NCI-H187 (cell line): ENCODE measurements around the gene THADA.
A peak's percentile ranks its signal among the peaks of the same experiment; 100 is the strongest.

Source experiments
- DNase-seq, 2 experiments: peaks; one replicate each; lab custom pipeline; 2025; lab: John Stamatoyannopoulos, UW

Gene THADA

DNA sequence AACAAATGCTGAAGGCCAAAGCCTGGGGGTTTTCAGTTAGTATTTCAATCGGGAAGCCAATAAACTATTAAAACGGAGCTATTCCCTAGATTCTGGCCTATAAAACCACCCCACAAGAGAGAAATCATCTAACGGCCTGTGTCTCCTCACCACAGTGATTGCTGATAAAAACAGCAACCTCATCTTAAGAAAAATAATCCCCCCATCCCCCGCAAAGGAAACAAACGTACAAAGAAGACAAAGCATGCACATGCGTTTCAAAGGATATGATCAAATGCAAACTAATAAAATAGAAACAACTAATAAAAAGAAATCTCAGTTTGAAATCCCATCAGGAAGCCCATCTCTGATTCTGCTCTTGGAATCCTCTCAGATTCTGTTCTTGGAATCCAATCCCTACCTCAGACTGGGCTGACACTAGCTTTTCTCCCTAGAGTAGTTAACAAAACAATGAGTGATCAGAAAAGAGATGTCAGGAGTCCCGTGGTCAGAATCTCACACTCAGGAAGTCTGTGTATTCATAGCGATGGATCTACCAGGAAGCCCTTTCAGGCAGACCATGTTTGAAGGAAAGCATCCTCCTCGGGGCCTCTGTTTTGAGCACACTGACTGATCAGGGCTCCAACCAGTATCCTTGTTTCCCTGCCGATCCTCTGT lies 150.7 kb downstream of the THADA start:
- no peak for DNase-seq

DNA sequence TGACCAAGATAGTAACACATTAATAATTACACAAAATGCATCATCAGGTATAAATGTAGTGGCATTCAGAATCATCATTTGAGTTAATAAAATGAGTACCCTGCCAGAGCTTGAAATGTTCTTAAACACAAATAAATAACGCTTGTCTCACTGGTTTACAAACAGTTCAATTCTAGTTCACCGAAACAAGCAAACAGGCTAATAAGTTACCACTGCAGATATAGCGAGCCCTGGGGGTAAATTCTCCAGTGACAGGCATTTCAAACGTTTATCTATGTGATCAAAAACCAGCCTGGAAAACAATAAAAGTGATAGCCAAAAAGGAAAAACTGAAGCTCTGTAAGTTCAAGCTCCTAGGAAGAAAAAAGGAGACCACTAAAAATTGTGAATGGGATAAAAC lies 152.6 kb downstream of the THADA start:
- DNase-seq: no peak

DNA sequence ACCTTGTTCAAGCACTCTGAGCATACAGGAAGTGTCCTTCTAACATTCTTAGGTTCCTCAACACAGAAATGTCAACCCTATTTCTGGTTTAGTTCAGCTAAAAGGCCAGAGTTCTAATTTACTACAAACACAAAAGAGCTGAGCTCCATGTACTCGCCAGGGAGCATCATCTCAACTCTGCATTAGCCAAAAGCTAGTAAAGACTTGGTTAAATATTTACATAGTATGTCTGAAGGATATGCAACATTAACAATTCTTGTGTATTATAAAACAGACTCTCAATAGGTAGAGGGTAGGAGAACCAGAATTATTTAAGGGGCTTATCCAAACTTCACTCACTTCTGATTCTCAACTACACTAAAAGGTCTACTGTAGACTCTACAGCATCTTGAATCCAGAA lies 154.6 kb downstream of the THADA start:
- no peak for DNase-seq

DNA sequence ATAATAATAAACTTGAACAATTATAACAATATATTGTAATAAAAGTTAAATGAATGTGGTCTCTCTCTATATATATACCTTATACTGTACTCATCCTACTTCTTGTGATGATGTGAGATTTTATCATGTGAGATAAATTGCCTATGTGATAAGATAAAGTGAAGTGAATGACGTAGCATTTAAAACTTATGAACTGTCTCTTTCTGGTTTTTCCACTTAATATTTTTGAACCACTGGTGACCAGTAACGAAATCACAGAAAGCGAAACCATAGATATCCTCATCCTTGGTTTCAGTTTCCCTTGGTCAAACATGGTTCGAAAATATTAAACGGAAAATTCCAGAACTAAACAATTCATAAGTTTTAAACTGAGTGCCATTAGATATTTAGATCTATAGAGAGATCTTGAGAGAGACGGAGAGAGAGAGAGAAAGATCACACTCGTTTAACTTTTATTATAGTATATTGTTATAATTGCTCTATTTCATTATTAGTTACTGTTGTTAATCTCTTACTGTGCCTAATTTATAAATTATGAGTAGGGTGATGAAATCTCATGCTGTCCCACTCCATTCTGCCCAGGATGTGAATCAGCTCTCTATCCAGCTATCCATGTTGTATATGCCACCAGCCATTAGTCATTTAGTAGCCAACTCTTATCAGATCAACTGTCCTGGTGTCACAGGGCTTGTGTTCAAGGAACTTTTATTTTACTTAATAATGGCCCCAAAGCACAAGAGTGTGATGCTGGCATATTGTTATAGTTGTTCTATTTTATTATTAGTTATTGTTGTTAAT lies 156.8 kb downstream of the THADA start:
- DNase-seq: no peak

DNA sequence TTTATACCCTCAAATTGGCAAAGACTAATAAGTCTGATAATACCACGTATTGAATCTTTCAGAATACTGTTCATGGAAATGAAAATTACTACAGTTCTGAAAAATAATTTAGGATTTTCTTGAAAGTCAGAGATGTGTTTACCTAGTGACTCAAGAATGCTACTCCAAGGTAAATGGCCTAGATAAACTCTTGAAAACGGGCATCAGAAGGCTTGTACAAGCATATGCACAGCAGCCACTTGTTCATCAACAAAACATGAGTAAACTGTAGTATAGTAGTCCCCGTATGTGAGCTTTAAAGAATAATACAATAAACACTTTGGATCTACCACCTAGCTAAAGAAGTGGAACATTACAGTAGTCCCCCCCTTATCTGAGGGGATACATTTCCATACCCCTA lies 157.5 kb downstream of the THADA start:
- no peak for DNase-seq

DNA sequence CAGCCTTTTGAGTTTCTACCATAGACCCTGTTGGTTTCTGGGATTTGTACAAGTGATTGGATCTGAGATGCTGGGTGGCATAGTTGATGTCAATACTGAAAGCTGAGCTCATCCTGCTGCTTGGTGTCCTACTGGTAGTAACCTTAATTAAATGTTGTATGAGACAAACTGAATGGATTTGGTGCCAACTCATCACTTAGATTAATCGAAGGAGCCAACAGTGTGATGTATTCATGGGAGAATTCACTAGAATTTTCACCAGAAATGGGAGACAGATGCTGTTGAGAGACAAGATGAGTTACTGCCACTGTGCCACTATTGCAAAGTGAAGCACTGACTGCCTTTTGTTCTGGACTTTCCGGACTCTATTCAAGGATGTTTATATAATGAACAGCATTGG lies 158.5 kb downstream of the THADA start:
- no peak for DNase-seq

DNA sequence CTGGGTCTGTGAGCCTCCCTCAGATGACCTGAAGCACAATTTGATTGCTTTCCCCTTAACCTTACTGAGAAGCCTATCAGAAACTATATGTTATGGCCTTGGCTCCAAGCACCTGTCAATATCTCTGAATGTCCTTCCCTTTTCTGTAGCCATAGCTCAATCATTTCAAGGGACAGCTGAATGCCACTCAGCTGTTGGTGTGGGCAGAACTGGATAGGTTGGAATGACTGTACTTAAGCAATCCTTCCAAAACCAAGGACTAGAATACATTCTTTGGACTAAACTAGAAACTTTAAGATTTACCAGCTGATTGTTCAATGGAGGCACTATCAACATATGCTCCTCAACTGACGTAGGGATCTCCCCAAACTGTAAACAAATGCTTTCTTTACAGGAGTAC lies 159.4 kb downstream of the THADA start:
- no peak for DNase-seq

DNA sequence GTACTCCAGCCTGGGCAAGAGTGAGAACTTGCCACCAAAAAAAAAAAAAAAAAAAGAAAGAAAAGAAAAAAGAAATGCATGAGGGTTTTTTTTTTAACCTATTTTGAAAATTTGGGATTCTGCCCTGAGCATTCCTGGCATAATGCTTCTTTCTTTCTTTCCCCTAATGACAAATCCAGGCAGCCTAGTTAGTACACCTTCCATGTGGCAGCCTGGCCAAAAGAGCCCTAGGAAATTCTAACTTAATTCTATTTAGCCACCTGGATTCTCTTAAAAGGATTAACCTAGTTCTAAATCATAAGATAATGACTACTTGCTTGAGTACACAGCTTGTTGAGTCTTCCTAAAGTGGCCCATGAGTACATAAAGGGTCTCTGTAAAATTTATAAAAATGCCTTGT lies 160.1 kb downstream of the THADA start:
- DNase-seq: peak in 1 of 2 experiments; percentile 3

DNA sequence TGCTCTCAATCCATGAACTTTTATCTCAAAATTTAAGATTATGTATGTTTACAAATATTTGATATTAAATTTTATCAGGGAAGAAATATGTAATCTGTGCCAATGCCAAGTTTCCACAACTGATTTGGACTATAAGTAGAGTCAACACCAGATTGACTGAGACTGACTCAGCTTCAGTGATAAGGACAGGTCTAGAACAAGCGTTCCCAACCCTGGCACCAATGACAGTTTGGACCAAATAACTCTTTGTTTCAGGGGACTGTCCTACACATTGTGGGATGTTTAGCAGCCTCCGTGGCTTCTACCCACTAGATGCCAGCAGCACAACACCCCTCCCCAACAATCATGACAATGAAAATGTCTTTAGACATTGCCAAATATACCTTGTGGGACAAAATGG lies 165.3 kb downstream of the THADA start:
- DNase-seq: no peak

DNA sequence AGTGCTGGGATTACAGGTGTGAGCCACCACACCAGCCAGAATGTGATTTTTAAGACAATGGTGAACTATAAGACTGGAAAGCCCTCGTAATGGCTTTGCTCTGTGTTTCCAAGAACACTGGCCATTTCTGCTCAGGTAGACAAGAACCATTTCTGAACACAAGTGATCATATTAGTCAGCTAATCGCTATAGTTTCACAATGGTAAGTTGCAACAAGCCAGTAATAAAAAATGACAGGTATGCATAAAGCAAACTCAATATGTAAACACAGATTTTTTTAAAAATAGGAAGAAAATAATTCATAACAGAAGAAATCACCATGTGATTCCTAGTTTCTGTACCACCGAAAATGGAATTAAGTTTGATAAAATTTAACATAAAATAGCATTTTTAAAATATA lies 166.5 kb downstream of the THADA start:
- no peak for DNase-seq

DNA sequence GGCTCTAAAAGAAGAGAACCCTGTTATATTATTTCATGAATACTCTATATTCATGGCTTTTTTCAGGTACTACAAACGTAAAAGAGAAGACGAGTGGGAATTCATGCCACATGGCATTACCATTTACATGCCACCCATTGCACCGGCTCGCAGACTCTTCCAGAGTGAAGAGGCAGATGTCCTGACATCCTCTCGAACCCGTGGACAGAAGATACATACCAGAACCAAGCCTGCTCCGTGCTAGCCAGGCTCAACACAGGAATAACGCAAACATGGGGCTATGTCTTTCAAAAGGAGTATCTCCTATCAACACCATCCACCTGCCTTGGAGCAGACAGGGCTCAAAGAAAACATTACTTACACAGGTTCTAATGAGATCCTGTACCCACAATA lies 168.8 kb downstream of the THADA start:
- DNase-seq: no peak

DNA sequence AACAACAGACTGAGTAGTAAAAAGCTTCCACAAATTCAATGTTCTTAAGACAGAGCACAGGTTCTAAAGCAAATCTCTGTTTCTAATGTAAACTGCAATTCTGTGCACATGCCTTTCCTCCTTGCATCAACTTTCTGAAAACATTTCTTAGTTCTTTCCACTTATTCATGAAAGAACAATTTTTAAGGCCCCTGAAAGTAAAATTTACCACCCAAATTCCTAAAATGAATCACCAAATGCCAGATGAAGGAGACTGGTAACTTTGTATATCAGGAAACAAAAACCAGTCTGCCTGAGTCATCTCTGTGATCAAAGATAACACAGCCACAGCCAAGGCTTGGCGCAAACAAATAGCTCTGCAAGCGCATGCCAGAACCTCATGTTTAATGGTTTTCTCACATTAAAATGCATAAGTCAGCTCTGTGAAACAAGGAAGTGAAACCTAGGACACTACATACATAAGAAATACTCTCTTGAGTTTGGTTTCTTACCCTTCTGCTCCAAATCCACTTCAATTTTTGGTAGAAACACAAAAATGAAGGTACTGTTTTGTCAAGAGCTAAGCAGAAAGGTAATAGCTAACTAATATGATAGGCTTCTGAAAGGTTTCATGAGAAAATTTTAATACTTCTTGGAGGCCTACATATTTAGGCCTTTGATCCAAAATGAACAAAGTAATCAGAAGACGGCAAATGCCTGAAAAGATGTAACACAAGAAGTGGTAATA lies 169.4 kb downstream of the THADA start:
- no peak for DNase-seq

DNA sequence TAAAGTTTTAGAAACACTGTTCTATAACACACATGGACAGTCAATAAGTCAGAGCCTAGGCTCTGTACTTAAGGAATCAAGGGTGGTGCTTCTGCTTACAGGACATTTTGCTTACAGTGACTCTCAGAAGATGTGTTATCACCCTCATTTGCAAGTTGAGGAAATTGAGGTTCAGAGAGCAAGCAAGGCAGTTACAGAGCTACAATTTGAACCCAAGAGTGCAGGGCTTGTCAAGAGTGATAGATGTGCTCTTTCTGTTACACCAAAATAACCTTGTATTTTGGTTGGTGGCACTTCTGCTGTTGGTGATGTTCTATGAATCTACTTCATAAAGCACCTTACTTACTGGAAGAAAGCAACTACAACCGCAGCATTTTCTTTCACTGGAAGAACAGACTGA lies 170.2 kb downstream of the THADA start:
- DNase-seq: no peak

DNA sequence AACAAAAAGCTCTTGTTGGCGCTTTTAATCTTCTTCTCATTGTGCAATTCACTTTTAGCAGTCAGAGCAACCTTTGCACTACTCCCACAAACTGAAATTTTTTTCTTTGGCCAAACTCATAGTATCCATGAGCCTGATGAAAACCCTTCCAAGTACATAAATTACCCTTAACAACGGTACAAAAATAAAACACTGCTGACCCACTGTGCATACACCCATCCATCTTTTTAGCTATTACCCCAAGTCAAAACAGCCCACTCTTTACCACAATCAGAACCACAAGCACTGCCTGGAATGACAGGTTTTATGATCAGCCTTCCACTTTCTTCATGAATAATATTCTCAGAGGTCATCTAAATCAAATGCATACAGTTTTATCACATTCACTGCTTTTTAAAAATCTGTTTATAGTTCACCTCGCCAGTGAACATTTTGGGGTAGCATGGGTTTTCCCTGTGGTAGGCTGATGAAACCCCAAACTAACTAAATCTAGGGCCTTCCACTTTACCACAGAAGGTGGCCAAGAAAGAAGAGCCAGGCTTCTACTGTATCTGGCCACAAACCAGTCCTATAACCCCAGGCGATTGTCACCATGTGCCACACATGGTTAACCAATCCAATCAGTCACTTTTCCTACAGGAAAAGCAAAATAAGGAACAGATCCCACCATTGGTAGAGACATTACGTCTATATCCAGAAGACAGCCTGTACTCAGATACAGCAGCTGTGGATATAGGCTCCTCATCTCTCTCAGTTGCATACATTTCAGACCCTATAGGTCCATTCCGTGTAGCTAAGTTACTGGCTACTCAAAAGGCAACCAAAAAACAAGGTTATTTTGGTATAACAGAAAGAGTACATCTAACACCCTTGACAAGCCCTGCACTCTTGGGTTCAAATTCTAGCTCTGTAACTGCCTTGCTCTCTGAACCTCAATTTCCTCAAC lies 171.3 kb downstream of the THADA start:
- DNase-seq: no peak

DNA sequence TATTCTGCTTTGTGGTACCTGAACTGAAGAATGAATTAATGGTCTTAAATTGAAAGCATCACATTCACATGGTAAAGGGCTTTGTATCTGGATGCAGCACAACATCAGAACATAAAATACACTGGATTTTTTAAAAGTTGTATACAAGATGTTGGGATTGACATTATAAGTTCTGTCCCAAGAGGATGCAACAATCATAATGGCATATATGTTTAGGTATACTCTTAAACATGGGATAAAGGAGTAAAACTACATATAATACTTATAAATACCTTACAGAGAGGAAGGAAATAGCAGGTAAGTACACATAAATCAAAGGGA lies 171.9 kb downstream of the THADA start:
- DNase-seq: no peak

DNA sequence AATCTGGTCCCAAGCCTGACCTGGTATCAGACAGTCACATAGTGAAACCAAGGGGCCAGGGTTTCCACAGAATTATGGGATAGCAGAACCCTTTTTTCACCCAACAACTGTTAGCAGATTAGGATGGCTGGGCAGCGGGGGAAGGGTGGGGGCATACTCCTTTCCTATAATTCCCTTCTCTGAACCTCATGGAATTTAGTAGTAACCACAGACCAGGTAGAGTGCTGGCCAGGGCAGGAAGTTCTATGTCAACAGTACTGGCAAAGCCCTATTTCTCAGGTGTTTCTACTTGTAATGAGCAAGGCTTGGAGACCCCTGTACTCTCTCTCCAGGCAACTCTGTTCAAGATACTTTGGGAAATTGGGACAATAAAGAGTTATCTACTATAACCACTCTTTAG lies 174.6 kb downstream of the THADA start:
- DNase-seq: no peak

DNA sequence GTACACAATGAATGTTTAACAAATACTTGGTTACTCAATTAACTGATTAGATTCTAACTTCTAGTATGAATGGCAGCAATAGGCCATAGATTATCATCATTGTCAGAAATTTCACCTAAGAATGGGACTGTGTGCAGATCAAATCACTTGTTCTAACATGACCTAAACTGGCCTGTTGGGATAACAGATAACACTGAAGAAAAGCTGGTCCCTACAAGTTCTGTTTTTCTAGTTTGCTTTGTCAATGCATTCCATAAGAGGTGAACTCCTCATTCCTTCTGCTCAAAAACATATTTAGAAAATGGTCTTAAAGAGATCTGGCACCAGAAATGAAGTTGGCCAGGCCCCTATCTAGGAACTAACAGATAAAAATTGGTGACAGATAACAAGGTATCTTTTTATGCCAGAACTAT lies 175.4 kb downstream of the THADA start:
- DNase-seq: no peak

DNA sequence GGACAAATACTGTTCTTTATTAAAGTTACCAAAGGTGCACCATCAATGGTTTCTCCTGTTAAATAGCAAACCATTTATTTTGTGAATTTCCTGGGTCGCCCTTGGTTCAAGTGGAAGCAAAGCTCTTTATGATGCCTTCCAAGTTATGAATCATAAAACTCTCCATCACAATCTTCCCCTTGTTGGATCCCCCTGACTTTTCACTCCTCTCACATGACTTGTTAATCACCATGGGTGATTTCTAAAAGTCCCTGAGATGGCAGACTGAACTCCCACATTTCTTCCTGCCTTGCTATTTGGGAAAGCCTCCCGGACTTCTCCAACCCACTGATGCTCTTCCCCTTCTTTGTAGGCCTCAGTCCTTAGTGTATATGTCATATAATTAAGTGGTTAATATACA lies 176.0 kb downstream of the THADA start:
- no peak for DNase-seq

DNA sequence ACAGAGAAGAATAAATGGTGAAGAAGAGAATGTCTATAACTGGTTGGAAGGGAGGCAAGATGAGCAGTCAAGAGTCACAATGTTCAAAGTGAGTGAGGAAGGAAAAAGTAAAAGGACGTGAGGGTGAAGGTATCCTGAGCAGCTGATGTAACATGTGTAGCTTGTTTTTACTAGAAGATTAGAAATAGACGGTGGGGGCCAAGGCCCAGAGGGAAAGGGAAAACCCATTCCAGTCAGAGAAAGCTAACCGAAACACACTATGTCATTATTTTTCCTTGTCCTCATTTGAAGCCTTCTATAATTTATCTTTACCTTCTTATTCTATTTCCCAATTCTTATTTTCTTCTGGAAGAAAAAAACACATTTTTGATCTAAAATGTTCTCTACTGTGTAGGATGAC lies 176.6 kb downstream of the THADA start:
- DNase-seq: no peak

DNA sequence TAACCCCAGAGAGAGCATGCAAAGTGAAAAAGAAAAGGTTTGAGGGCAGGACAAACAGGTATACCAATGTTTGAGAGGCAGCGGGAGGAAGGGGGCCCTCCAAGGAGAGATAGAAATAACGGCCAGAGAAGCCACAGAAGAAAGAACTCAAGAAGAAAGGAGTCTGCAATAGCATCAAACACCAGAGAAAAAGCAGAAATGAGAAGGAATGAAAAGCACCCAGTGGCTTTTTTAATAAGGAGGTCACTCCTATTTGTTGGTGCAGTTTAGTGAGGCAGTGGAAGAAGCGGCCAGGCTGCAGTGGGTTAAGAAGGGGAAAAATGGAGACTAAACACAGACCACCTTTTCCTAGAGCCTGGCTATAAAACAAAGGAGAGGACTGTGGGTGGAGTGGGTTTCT lies 177.2 kb downstream of the THADA start:
- no peak for DNase-seq

DNA sequence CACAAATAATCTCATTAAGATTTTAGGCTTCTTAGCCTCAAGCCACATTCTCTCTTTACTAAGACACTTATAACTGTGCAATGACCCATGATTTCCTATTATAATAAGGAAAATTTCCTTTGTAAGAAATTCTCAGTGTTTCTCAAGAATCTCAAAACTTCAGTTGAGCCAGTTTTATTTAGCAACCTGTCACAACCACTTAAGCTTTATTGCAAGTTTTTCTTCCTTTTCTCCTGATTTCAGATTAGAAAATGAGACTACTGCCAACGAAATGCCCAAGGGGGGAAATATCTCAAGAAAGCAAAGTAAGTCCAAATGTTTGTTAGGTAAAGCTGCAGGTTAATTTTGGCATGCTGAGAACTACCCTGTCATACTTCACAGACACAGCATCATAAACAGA lies 178.5 kb downstream of the THADA start:
- no peak for DNase-seq

DNA sequence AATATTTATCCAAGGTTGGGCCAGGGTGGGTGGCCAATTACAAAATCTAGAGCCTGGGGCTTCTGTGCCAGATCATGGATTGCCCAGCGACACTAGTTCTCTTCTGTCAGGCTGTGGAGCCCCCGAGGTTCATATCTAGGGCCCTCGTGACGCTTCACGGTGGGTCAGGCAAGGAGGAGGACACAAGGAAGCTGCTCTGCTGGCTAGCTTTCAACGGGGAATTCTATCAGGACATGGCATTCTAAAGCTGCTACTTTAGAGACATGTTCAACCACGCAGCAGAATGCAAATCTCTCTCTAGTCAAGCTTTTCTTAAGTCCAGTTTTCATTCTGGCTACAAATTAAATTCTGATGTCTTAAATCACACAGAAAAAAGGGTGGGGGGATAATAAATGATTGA lies 180.2 kb downstream of the THADA start:
- no peak for DNase-seq
